Measurements from ENCODE around the gene FXR2. TPM values are rescaled to one million over a fixed set of nuclear protein-coding genes. Genes with fewer than 3 reads are reported as not detected.
"Not testable (repeated sequence)": the region's sequence is repeated elsewhere in the genome, so short reads cannot be mapped to it uniquely, and the experiment has no call there.

Gene FXR2
- total and polyA plus RNA-seq, 5 donors from 2014 or later = 9.7 to 28.7 (median 10.9) TPM

- Mint-ChIP-seq H3K9me3 (peaks cover 0 to 1% (median 0%) of the 10 kb centered on the region in 7 donors), H3K36me3 (no peaks in the 10 kb centered on the region), H3K4me1 (peaks cover 4 to 24% (median 9%) of the 10 kb centered on the region in 4 donors), H3K27ac (peak overlapping the region in 1 of 3 donors; percentile 31), H3K4me3 (peak overlapping the region; percentile 60 to 91 (median 82)), H3K27me3 (peaks cover 57% of the 10 kb centered on the region)
- Histone ChIP-seq H3K9me3 (ENCODE audit: control insufficient read depth in 2 of 2, low read length in 2 of 2) (no peaks in the 10 kb centered on the region), H3K36me3 (ENCODE audit: control insufficient read depth, insufficient read depth, low read length) (no peaks in the 10 kb centered on the region), H3K4me1 (ENCODE audit: control insufficient read depth, insufficient read depth, low read length, poor library complexity, severe bottlenecking) (peaks cover 21% of the 10 kb centered on the region), H3K27me3 (ENCODE audit: control insufficient read depth, insufficient read depth, low read length) (peaks cover 19% of the 10 kb centered on the region), H3K4me3 (ENCODE audit: low read depth, low read length) (peak overlapping the region; percentile 47), H3K27ac (ENCODE audit: insufficient read depth, low read length, poor library complexity, severe bottlenecking) (no peak overlapping the region)
- DNase-seq = no peak
- no peak for ATAC-seq (ENCODE audit: low read depth in 2 of 2)
Observed at GRCh38 chr17:7651097-7651664, 36.5 kb upstream of the FXR2 start.

GRCh38 chr17:7650509-7651096, 35.9 kb upstream of the FXR2 start, which contains the start of gene ATP1B2:
ATP1B2 (plus strand) TSS chr17:7650926; CDS start chr17:7651519, 593 bp downstream.
- H3K27ac ChIP-seq (ENCODE audit: insufficient read depth, low read length, poor library complexity, severe bottlenecking) = no peak within 1 kb of the TSS
- H3K9me3 ChIP-seq (ENCODE audit: control insufficient read depth in 2 of 2, low read length in 2 of 2) = no peaks in the 10 kb centered on the region
- peaks cover 21% of the 10 kb centered on the region for H3K4me1 ChIP-seq (ENCODE audit: control insufficient read depth, insufficient read depth, low read length, poor library complexity, severe bottlenecking)
- H3K4me3 ChIP-seq (ENCODE audit: low read depth, low read length) = peak within 1 kb of the TSS; percentile 47
- H3K4me3 Mint-ChIP-seq = peak within 1 kb of the TSS; percentile 60 to 95 (median 82)
- H3K4me1 Mint-ChIP-seq = peaks cover 4 to 24% (median 9%) of the 10 kb centered on the region in 4 donors
- H3K9me3 Mint-ChIP-seq = peaks cover 0 to 2% (median 0%) of the 10 kb centered on the region in 7 donors
- peak within 1 kb of the TSS in 2 of 3 donors; percentile 31 to 69 for H3K27ac Mint-ChIP-seq
- DNase-seq = peak; percentile 66 to 79 (median 74)
- peaks cover 57% of the 10 kb centered on the region for H3K27me3 Mint-ChIP-seq
- ATAC-seq (ENCODE audit: low read depth in 2 of 2) = peak; percentile 78 to 80
- no peaks in the 10 kb centered on the region for H3K36me3 ChIP-seq (ENCODE audit: control insufficient read depth, insufficient read depth, low read length)
- peaks cover 19% of the 10 kb centered on the region for H3K27me3 ChIP-seq (ENCODE audit: control insufficient read depth, insufficient read depth, low read length)
- no peaks in the 10 kb centered on the region for H3K36me3 Mint-ChIP-seq

- peaks cover 21% of the 10 kb centered on the region for H3K4me1 ChIP-seq (ENCODE audit: control insufficient read depth, insufficient read depth, low read length, poor library complexity, severe bottlenecking)
- no peaks in the 10 kb centered on the region for H3K36me3 ChIP-seq (ENCODE audit: control insufficient read depth, insufficient read depth, low read length)
- Mint-ChIP-seq H3K9me3 (peaks cover 0 to 2% (median 0%) of the 10 kb centered on the region in 7 donors), H3K4me3 (no peak overlapping the region), H3K4me1 (peaks cover 8 to 21% (median 9%) of the 10 kb centered on the region in 4 donors), H3K27me3 (peaks cover 35% of the 10 kb centered on the region), H3K27ac (no peak overlapping the region), H3K36me3 (no peaks in the 10 kb centered on the region)
- H3K9me3 ChIP-seq (ENCODE audit: control insufficient read depth in 2 of 2, low read length in 2 of 2) = no peaks in the 10 kb centered on the region
- H3K27me3 ChIP-seq (ENCODE audit: control insufficient read depth, insufficient read depth, low read length) = peaks cover 8% of the 10 kb centered on the region
- DNase-seq (no peak), ATAC-seq (ENCODE audit: low read depth in 2 of 2) (no peak)
- no peak overlapping the region for H3K4me3 ChIP-seq (ENCODE audit: low read depth, low read length)
- H3K27ac ChIP-seq (ENCODE audit: insufficient read depth, low read length, poor library complexity, severe bottlenecking) = no peak overlapping the region
Observed at GRCh38 chr17:7647018-7647417, 32.3 kb upstream of the FXR2 start.

GRCh38 chr17:7646457-7646856, 31.8 kb upstream of the FXR2 start:
- ATAC-seq (ENCODE audit: low read depth in 2 of 2) = no peak
- Histone ChIP-seq H3K27me3 (ENCODE audit: control insufficient read depth, insufficient read depth, low read length) (peaks cover 8% of the 10 kb centered on the region), H3K4me3 (ENCODE audit: low read depth, low read length) (no peak overlapping the region)

GRCh38 chr17:7644775-7645174, 30.1 kb upstream of the FXR2 start:
- H3K4me3 ChIP-seq (ENCODE audit: low read depth, low read length) = no peak overlapping the region
- Mint-ChIP-seq H3K27me3 (peaks cover 15% of the 10 kb centered on the region), H3K4me1 (peaks cover under 1 to 7% (median 5%) of the 10 kb centered on the region in 4 donors), H3K9me3 (peaks cover 0 to 2% (median 0%) of the 10 kb centered on the region in 7 donors), H3K36me3 (no peaks in the 10 kb centered on the region), H3K27ac (no peak overlapping the region), H3K4me3 (no peak overlapping the region)
- no peak for ATAC-seq (ENCODE audit: low read depth in 2 of 2)
- H3K27me3 ChIP-seq (ENCODE audit: control insufficient read depth, insufficient read depth, low read length) = no peaks in the 10 kb centered on the region
- H3K36me3 ChIP-seq (ENCODE audit: control insufficient read depth, insufficient read depth, low read length) = no peaks in the 10 kb centered on the region
- peak in 1 of 3 donors; percentile 39 for DNase-seq
- H3K9me3 ChIP-seq (ENCODE audit: control insufficient read depth in 2 of 2, low read length in 2 of 2) = no peaks in the 10 kb centered on the region
- H3K27ac ChIP-seq (ENCODE audit: insufficient read depth, low read length, poor library complexity, severe bottlenecking) = no peak overlapping the region
- H3K4me1 ChIP-seq (ENCODE audit: control insufficient read depth, insufficient read depth, low read length, poor library complexity, severe bottlenecking) = no peaks in the 10 kb centered on the region

More at GRCh38 chr17:7646457-7646856, 31.8 kb upstream of the FXR2 start:
- Mint-ChIP-seq H3K4me1 (peaks cover 8 to 22% (median 12%) of the 10 kb centered on the region in 4 donors), H3K27me3 (peaks cover 32% of the 10 kb centered on the region), H3K36me3 (no peaks in the 10 kb centered on the region), H3K9me3 (peaks cover 0 to 2% (median 0%) of the 10 kb centered on the region in 7 donors), H3K27ac (no peak overlapping the region), H3K4me3 (peak overlapping the region in 1 of 4 donors; percentile 63)
- Histone ChIP-seq H3K36me3 (ENCODE audit: control insufficient read depth, insufficient read depth, low read length) (no peaks in the 10 kb centered on the region), H3K4me1 (ENCODE audit: control insufficient read depth, insufficient read depth, low read length, poor library complexity, severe bottlenecking) (peaks cover 17% of the 10 kb centered on the region), H3K27ac (ENCODE audit: insufficient read depth, low read length, poor library complexity, severe bottlenecking) (no peak overlapping the region), H3K9me3 (ENCODE audit: control insufficient read depth in 2 of 2, low read length in 2 of 2) (no peaks in the 10 kb centered on the region)
- DNase-seq = no peak

GRCh38 chr17:7641635-7642034, 26.9 kb upstream of the FXR2 start:
- not testable (repeated sequence) for H3K36me3 ChIP-seq (ENCODE audit: control insufficient read depth, insufficient read depth, low read length); H3K27me3 ChIP-seq (ENCODE audit: control insufficient read depth, insufficient read depth, low read length); H3K27me3 Mint-ChIP-seq; H3K9me3 Mint-ChIP-seq; H3K9me3 ChIP-seq (ENCODE audit: control insufficient read depth in 2 of 2, low read length in 2 of 2); H3K4me3 ChIP-seq (ENCODE audit: low read depth, low read length); ATAC-seq (ENCODE audit: low read depth in 2 of 2); H3K27ac ChIP-seq (ENCODE audit: insufficient read depth, low read length, poor library complexity, severe bottlenecking); H3K36me3 Mint-ChIP-seq; H3K4me1 ChIP-seq (ENCODE audit: control insufficient read depth, insufficient read depth, low read length, poor library complexity, severe bottlenecking); H3K4me1 Mint-ChIP-seq
- DNase-seq = peak in 1 of 3 donors; percentile 24
- Mint-ChIP-seq H3K4me3 (peak overlapping the region in 3 of 4 donors; percentile 39 to 75 (median 73)), H3K27ac (peak overlapping the region in 1 of 3 donors; percentile 53)

- DNase-seq (no peak), ATAC-seq (ENCODE audit: low read depth in 2 of 2) (no peak)
- Histone ChIP-seq H3K4me1 (ENCODE audit: control insufficient read depth, insufficient read depth, low read length, poor library complexity, severe bottlenecking) (no peaks in the 10 kb centered on the region), H3K27me3 (ENCODE audit: control insufficient read depth, insufficient read depth, low read length) (no peaks in the 10 kb centered on the region), H3K9me3 (ENCODE audit: control insufficient read depth in 2 of 2, low read length in 2 of 2) (no peaks in the 10 kb centered on the region), H3K36me3 (ENCODE audit: control insufficient read depth, insufficient read depth, low read length) (no peaks in the 10 kb centered on the region), H3K27ac (ENCODE audit: insufficient read depth, low read length, poor library complexity, severe bottlenecking) (no peak overlapping the region), H3K4me3 (ENCODE audit: low read depth, low read length) (no peak overlapping the region)
- Mint-ChIP-seq H3K9me3 (no peaks in the 10 kb centered on the region), H3K27ac (no peak overlapping the region), H3K36me3 (no peaks in the 10 kb centered on the region), H3K27me3 (peaks cover 9% of the 10 kb centered on the region), H3K4me1 (peaks cover 0 to 6% (median 5%) of the 10 kb centered on the region in 4 donors), H3K4me3 (no peak overlapping the region)
Observed at GRCh38 chr17:7640783-7641182, 26.1 kb upstream of the FXR2 start.
